GM18507 (cell line): Measurements from ENCODE around the gene CASR.

Experiments
- DNase-seq: peaks from one replicate; pipeline ENCODE4 v3.0.0; 2011; ENCODE audit warnings: low read depth; ENCODE audit not compliant: insufficient read length; ENCODE audit errors: extremely low spot score
- FAIRE-seq: peaks from 2 replicates; lab custom pipeline; 2011; peaks lifted over from hg19 to GRCh38; lab: Jason Lieb, UNC

Gene CASR

DNA sequence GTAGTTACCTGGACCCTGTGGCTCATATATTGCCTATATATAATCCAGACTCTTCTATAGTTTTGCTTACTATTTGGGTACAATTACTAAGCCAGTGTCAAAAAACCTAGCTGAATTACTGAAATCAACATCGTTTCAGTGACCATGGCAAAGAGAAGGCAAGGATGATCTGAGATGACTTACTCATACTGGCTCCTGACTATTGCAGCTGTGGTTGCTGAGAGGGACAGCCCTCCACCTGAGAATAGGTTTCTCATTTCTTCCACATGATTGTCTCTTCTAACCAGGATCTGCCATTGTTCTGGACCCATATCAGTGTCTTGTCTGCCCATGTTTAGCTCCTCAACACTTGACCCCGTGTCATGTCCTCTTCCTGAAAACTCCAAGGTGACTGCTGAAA lies 30.2 kb downstream of the CASR start:
- no peak for DNase-seq
- FAIRE-seq = no peak

DNA sequence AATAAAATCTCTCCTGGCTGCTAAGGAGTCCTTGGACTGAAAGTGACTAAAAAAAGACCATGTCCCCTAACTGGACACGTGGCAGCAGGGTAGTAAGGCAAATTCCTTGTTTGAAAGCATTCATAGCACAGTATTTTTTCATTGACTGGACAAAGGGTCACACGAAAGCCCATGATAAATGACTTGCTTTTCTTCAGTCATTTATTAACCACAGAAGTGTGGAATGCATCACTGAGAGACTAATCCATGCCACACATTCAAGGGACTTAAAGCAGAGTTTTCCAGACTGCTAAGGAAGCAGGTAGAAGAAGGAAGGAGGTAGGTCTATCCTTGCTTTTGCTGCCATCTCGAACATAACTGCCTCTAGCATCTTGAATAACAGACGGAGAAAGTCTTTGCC lies 31.2 kb downstream of the CASR start:
- FAIRE-seq (no peak), DNase-seq (no peak)

DNA sequence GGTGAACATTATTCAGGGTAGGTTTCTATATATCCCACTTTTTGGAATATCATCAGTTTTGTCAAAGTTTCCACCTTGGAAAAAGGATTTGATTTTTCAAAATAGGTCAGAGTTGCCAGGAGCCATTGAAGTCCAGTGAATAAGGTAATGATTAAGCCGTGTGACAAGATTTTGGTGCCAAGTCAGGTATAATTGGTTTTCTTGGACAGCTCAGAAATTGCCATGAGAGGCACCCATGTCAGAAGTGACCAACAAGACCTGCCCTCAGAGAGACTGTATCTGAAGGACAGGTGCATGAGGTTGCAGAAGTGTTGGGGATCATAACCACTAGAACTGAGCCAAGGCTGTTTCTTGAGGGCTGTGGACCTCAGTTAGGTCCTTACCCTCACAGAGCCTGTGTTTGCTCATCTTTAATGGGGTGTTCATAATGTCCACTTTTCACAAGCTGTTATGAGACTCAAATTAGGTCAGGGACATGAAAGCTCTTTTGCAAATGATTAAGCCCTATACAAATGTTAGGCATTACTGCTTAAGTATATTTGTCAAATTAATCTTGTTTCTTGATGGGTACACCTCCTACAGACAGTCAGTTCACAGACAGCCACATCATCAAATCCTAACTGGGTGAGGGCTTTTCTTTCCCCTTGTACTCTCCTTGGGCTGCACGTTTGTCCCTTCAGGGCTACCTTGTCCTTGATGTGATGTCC lies 32.3 kb downstream of the CASR start:
- FAIRE-seq (peak; percentile 31), DNase-seq (no peak)

DNA sequence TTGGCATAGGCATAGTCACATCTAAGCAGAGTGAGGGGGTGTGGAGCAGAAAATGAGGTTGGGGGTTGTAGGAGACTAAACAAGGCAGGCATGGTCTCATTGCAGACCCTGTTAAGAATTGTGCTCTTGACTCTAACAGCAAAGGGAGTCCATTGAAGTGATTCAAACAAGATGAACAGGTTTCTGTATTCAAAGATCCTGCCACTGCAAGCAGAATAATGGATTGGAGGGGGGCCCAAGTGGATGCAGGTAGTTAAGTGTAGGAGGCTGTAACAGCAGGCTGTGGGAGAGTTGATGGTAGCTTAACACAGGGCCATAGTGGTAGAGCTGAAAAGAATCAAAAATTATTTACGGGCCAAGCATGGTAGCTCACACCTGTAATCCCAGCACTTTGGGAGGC lies 34.4 kb downstream of the CASR start:
- no peak for FAIRE-seq
- DNase-seq = no peak

DNA sequence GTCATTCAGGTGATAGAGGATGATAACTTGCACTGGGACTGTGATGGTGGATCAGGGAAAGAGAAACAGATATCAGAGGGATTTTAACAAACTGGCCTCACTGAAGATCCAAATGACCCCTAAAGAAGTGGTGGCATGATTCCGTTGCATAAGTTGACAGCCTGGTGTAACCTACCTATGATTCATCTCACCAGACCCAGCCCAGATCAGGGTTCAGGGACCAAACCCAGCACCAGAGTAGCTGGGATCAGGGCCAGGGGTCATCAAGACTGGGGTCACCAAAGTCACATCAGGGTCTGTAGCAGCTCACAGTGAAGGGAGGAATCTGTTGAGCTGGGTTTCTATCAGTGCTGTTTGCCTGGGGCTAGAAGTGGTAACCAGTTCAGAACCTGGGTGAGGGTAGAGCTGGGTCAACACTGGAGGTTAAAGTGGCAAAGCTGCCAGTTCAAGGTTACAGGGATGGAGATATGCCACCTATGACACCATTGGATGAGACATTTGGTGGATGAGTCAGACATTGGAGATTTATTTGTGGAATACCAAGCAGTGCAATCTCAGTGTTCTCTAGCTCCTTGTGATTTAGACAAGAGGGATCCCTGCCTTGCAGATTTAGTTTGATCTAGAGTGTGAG lies 35.9 kb downstream of the CASR start:
- DNase-seq (no peak), FAIRE-seq (no peak)

DNA sequence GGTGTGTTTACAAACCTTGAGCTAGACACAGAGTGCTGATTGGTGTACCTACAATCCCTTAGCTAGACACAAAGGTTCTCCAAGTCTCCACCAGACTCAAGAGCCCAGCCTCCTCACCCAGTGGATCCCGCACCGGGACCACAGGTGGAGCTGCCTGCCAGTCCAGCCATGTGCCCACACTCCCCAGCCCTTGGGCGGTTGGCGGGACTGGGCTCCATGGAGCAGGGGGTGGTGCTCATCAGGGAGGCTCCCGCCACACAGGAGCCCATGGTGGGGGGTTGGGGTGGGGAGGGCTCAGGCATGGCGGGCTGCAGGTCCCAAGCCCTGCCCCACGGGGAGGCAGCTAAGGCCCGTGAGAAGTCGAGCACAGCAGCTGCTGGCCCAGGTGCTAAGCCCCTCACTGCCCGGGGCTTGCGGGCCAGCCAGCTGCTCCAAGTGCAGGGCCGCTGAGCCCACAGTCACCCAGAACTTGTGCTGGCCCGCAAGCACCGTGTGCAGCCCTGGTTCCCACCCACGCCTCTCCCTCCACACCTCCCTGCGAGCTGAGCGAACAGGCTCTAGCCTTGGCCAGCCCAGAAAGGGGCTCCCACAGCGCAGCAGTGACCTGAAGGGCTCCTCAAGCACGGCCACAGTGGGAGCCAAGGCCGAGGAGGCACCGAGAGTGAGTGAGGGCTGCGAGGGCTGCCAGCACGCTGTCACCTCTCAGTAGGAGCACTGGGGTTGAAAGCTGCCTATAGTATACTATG lies 43.7 kb downstream of the CASR start:
- no peak for DNase-seq
- no peak for FAIRE-seq

DNA sequence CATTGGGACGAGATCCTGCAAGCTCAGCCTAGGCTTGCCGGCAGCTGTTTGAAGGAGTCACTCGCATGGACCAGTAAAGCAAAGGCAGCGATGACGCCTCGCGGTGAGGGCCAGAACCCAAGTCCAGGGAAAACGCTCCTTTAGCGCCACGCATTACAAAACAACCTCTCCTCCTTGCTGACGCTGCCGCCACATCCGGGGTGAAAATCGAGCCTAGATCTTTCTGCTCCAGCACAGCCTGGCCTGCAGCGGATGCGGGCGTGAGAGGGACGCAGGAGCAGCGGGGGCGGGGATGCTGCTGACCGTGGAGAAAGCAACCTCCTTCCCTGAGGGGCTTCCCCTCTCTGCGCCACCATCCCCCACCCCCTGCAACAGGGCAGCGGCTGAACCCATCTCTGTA lies 46.7 kb downstream of the CASR start:
- FAIRE-seq (no peak), DNase-seq (no peak)

DNA sequence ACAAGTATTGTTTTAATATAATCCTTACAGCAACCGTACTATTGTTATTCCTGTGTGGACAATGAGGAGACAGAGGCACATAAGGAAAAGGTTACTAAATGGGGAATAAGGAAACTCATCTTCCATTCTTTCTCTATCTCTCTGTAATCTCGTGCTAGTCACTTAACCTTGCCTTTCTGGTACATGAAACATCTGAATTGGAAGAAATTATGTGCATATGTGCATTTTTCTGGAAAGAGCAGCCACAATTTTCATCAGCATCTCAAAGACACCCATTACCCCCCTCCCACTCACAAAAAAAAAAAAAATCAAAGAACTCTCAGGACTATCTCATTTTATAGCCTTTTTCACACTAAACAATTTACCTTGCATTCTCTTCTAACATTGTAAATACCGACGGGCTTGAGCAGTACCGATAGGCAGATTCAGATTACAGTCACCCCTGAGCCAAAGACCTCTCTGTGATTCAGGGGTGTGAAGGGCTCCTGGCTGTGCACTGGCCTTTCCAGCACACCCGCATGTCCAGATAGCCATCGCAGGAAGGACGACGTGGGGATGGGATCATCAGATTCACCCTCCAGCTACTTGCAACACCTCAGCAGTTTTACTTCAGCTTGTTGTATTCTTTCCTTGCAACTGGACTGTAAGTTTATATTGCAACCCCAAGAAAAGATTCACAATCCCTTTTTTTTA lies 48.1 kb downstream of the CASR start:
- no peak for FAIRE-seq
- no peak for DNase-seq

DNA sequence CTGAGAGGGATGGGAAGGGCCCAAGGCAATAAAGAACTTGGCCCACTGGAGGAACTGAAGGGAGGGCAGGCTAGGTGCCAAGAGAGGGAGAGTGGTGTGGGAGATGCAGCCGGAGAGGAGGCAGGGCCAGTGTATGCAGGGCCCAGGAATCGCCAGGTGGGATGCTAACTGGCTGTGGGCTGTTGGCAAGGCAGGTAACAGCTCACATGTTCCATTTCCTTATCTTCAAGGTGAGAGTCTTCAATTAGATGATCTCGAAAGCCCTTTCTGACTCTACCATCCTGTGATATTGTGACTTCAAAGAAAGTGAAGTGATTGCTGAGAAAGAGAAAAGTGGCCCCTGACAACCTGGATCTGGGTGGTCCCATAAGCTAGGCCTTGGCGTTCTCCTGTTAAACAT lies 49.0 kb downstream of the CASR start:
- FAIRE-seq (no peak), DNase-seq (no peak)

DNA sequence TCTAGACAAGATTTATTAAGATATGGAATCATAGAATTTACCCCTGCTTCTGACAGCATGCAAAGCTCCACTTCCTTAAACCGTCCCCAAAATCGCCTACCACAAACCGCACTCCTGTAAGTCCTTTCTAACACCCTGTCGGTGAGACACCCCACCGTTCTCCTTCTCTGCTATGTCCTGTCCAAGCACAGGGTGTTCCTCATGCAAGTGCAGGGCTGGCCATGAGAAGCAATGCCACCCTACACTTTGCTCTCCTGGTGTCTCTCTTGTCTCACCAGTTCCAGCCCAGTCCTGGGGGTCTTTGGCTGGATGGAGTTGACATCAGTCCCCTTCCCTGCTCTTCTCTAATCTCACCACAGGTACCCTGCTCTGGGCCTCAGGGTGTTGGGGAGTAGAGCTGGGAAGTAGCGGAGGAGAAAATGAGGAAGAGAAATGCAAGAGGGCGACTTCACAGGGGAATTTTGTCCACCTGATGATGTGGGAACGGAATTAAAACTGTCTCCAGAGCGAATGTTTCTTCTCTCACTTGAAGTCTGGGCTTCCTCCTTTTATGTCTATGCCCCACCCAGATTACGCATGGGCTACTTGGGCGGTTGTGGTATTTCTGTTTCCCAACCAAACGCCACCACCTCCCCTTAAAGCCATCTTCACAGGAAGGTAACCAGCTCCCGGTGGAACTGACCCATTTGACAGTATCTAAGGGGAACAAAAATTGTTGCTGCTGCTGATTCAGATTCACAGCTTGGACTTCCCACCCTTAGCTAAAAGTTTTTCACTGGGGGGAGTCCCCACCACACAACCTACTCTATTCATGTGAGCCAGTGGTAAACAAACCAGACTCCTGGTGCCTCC lies 49.9 kb downstream of the CASR start:
- DNase-seq = no peak
- peak; percentile 91 for FAIRE-seq

DNA sequence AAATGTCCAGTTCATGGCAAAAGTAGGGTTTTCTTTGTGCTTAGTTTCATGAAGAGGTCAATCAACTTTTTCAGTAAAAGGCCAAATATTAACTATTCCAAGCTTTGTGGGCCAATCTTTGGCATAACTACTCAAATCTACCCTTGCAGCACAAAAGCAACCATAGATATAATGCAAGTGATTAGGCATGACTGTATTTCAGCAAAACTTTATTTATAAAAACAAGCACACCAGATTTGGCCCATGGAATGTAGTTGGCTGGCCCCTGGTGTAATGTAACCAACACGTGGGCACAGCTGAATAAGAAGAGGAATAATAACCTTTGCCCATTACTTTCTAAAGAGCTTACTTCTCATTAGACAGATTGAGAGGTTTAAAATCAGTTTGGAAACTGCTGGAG lies 50.6 kb downstream of the CASR start:
- FAIRE-seq = no peak
- DNase-seq = no peak

DNA sequence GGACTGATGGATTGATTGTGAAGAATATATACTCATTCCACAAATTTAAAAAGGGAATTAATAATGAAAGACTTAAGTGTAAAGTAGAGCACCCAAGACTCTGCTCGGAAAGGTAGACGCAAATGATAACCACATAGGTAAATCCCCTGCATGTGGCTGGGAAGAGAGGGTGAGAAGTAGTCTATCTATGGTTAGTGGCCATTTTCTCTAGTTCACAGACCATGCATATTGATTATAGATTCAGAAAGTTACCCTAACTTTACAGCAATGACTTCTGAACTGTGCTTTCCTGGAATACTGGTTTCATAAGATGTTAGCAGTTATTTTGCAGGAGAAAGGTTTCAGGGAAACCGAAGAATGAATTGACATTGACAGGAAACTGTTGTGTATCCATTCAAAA lies 51.7 kb downstream of the CASR start:
- peak; percentile 86 for FAIRE-seq
- no peak for DNase-seq

DNA sequence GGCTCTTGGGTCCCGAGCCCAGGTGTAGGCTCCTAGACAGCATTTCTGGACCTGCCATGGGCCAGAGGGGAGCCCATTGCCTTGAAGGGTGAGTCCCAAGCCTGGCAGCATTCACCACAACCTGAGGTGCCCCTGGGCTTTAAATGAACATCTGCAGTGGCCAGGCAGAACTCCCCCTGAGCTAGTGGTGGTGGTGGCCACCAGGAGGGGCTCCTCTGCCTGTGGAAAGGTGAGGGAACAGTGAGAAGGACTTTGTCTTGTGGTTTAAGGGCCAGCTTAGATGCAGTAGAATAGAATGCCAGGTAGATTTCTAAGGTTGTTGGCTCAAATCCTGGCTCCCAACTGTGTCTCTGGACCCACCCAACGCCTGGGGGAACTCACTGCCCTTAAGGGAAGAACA lies 55.6 kb downstream of the CASR start:
- FAIRE-seq (no peak), DNase-seq (no peak)

DNA sequence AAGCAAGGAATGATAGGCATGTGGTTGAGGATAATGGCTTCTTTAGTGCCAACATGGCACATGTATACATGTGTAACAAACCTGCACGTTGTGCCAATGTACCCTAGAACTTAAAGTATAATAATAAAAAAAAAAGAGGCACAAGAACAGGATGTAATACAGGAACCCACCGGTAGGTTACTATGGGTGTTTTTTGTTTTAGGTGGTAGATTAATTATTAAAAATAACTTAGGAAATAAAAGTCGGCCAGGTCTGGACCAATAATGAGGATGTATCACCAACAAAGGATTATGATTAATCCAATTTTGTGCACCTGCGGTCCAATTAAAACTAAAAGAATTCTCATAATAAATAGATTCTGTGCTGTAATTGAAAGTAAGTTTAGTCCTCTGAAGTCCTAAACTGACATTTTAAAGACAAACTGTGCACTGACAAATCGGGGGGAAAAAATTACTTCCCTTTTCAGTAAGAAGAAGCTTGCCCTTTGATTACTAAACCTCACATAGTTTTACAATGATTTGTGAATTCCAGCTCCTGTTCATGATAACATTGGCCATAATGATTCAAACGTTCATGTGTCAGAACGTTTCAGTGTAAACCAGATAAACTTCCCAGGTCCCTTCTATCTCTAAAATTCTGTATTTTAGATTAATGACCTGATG lies 62.2 kb downstream of the CASR start:
- DNase-seq = no peak
- FAIRE-seq = peak; percentile 42

DNA sequence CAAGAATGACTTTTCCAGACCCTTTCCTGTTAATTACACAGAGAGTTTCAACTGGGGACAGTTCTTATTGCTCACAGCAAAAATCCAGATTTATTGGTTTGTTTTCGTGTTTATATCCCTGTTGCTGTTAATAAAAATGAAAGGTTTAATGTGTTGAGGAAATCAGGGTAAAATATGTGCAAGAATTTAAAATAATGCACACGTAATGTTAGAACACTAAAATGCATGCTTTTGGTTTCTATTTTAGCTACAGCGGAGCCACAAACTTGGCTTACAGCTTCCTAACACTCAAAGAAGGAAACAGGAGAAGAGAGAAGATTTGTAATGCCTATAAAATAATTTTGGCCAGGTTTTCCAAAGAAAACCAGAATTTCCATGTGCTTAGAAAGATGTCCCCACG lies 62.7 kb downstream of the CASR start:
- DNase-seq (no peak), FAIRE-seq (peak; percentile 41)

DNA sequence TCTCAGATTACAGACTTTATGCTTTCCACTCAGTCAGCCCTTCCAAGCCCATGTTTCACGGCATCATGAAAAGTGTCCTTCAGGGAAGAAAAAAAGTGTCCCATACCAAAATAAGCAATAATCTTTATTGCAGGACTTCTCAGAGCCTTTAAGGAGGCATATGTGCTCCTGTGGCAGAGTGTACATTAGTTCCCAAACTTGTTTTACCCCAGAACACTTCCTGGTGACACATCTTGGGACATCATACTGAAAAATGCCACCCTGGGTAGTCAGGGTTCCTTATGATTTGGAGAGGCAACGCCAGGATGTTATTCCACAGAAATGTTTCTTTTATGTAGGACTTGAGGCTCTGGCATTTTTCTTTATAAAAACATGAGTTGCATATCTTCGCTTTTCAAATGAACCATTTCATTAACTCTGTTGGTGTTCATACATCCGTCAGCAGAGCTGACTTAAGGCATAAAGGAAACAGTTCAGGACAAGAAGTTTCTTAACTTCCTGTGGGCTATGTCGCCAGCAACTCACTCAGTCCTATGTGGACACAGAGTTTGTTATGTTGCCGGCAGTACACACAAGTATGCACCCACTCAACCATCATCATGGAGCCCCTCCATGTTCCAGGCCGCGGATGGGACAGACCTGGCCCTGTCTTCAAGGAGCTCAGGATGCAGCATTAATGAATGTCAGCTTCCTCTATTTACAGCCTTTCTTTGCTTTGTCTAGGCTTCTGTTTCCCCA lies 63.8 kb downstream of the CASR start:
- no peak for FAIRE-seq
- no peak for DNase-seq

DNA sequence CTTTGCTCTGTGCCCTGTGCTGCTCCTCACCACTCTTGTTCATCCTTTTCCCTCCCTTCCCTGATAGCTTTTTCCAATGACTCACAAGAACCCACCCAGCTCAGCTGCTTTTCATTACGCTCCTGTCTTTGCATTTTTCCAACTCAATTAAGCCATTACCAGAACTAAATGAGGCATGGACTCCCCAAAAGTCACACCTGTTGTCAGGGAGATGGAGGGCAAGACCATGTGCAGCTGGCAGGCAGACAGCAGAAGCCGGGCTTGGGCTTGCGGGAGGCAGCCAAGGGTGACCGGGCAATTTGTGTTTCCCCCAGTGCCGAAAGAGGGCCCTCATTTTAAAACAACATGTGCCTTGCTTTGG lies 64.3 kb downstream of the CASR start:
- DNase-seq = no peak
- FAIRE-seq = peak; percentile 75

DNA sequence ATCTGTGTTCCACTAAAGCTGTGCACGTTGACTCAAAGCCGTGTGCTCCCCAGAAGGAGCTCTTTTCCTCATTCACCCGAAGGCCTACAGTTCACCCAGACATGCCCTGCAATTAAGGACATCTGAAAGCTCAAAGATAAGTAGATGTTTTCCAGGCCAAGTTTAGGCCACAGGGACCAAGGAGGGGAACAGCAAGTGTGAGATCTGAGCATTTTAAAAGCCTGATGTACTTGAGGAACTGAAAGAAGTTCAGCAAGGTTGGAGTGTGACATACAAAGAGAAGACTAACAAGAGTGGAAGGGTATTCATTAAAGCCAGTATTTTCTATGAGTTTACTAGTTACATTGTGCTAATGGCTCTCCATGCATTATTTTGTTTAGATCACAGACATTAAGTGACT lies 68.0 kb downstream of the CASR start:
- peak; percentile 39 for FAIRE-seq

More for the DNA sequence above, 68.0 kb downstream of the CASR start:
- DNase-seq = no peak
